OCI-LY3 (cell line): ENCODE results near the gene TEPSIN.

ENCODE experiments used
- H2AFZ ChIP-seq: fragments of 200-600, 300-600 bp; shearing (Covaris generic); 2 replicates; pipeline ENCODE4 v1.6.0; 2014; ENCODE audit warnings: antibody characterized with exemption, low read depth, low read length
- H3K27ac ChIP-seq: fragments of 200-600, 300-600 bp; sonication (generic); 2 replicates; pipeline ENCODE4 v1.5.1; 2014; ENCODE audit warnings: mild to moderate bottlenecking, low read length, moderate library complexity, mixed read lengths
- H3K27me3 ChIP-seq: fragments of 200-600, 300-600 bp; sonication (generic); 2 replicates; pipeline ENCODE4 v1.6.1; 2014; ENCODE audit warnings: low read depth, low read length, mixed read lengths
- H3K36me3 ChIP-seq: fragments of 200-600, 300-600 bp; sonication (generic); replicated peaks from 2 replicates; pipeline ENCODE3; 2014; ENCODE audit warnings: low read depth, low read length, mixed read lengths
- H3K4me1 ChIP-seq: fragments of 300-600, 200-600 bp; sonication (generic); 2 replicates; pipeline ENCODE4 v1.6.1; 2014; ENCODE audit warnings: low read length, mixed read lengths
- H3K4me2 ChIP-seq: fragments of 200-600, 300-600 bp; sonication (generic); 2 replicates; pipeline ENCODE4 v1.6.1; 2014; ENCODE audit warnings: low read length, mixed read lengths
- H3K4me3 ChIP-seq: fragments of 300-600, 200-600 bp; sonication (generic); 2 replicates; pipeline ENCODE4 v1.5.1; 2014; ENCODE audit warnings: antibody characterized with exemption, mild to moderate bottlenecking, low read length, moderate library complexity
- H3K79me2 ChIP-seq: fragments of 300-600, 200-600 bp; shearing (Covaris generic); 2 replicates; pipeline ENCODE4 v1.6.1; 2014; ENCODE audit warnings: mild to moderate bottlenecking, low read length, mixed read lengths
- H3K9ac ChIP-seq: fragments of 300-600, 200-600 bp; shearing (Covaris generic); 2 replicates; pipeline ENCODE4 v1.6.0; 2014; ENCODE audit warnings: mild to moderate bottlenecking, low read length, moderate library complexity
- H3K9me3 ChIP-seq: fragments of 200-600, 300-600 bp; shearing (Covaris generic); 2 replicates; pipeline ENCODE4 v1.6.1; 2014; ENCODE audit warnings: low read length, mixed read lengths; ENCODE audit not compliant: insufficient read depth
- H4K20me1 ChIP-seq: fragments of 200-600, 300-600 bp; sonication (generic); 2 replicates; pipeline ENCODE4 v1.6.1; 2016; ENCODE audit warnings: low read length, mixed read lengths; ENCODE audit not compliant: insufficient read depth
- CTCF ChIP-seq: fragments of 200-600, 300-600 bp; sonication (generic); IDR thresholded peaks from 2 replicates; pipeline ENCODE4 v1.5.1; 2014; ENCODE audit warnings: antibody characterized with exemption, low read length, low read depth
- EZH2phosphoT487 ChIP-seq: fragments of 200-600 bp; shearing (Covaris generic); IDR thresholded peaks from 2 replicates; pipeline ENCODE4 v1.6.1; 2018; ENCODE audit warnings: antibody characterized with exemption, mixed run types, low read depth

Gene TEPSIN

GRCh38 chr17:81195941-81196495, 42.8 kb downstream of the TEPSIN start:
- Histone ChIP-seq H3K79me2 (no peaks in the 10 kb centered on the region), H3K9ac (no peak overlapping the region), H3K27ac (no peak overlapping the region), H2AFZ (no peak overlapping the region), H3K9me3 (no peaks in the 10 kb centered on the region), H4K20me1 (no peaks in the 10 kb centered on the region), H3K4me1 (peaks cover 6% of the 10 kb centered on the region; the same call in 1 of the 2 replicates), H3K4me2 (no peak overlapping the region), H3K36me3 (no peaks in the 10 kb centered on the region), H3K4me3 (no peak overlapping the region), H3K27me3 (no peaks in the 10 kb centered on the region)
- TF ChIP-seq EZH2phosphoT487 (no peak), CTCF (no peak)

GRCh38 chr17:81194941-81195901, 43.6 kb downstream of the TEPSIN start:
- no peak for TF ChIP-seq CTCF
- no peak for TF ChIP-seq EZH2phosphoT487
- peaks cover 6% of the 10 kb centered on the region; the same call in 1 of the 2 replicates for H3K4me1 ChIP-seq
- no peak overlapping the region for H3K4me2 ChIP-seq
- H3K9ac ChIP-seq: no peak overlapping the region
- no peaks in the 10 kb centered on the region for H3K36me3 ChIP-seq
- H3K9me3 ChIP-seq: no peaks in the 10 kb centered on the region
- no peaks in the 10 kb centered on the region for H3K27me3 ChIP-seq
- no peaks in the 10 kb centered on the region for H4K20me1 ChIP-seq
- H2AFZ ChIP-seq: no peak overlapping the region
- no peak overlapping the region for H3K27ac ChIP-seq
- no peaks in the 10 kb centered on the region for H3K79me2 ChIP-seq
- no peak overlapping the region for H3K4me3 ChIP-seq

GRCh38 chr17:81194225-81194760, 44.6 kb downstream of the TEPSIN start:
- no peaks in the 10 kb centered on the region for H4K20me1 ChIP-seq
- H3K4me1 ChIP-seq: peaks cover 6% of the 10 kb centered on the region; the same call in 1 of the 2 replicates
- TF ChIP-seq CTCF (no peak), EZH2phosphoT487 (no peak)
- no peaks in the 10 kb centered on the region for H3K9me3 ChIP-seq
- H3K36me3 ChIP-seq: no peaks in the 10 kb centered on the region
- no peak overlapping the region for H3K4me2 ChIP-seq
- H2AFZ ChIP-seq: no peak overlapping the region
- H3K27ac ChIP-seq: no peak overlapping the region
- H3K27me3 ChIP-seq: no peaks in the 10 kb centered on the region
- no peaks in the 10 kb centered on the region for H3K79me2 ChIP-seq
- H3K9ac ChIP-seq: no peak overlapping the region
- no peak overlapping the region for H3K4me3 ChIP-seq
